NT2/D1 (cell line): ENCODE results near the gene SLCO4A1.

ENCODE experiments used
- YY1 ChIP-seq: IDR thresholded peaks from 2 replicates; pipeline ENCODE4 v1.6.1; 2011; ENCODE audit not compliant: insufficient read length, insufficient read depth
- ZNF274 ChIP-seq: IDR thresholded peaks from 2 replicates; pipeline ENCODE4 v1.6.1; 2011; ENCODE audit warnings: mild to moderate bottlenecking, low read depth, low read length

- no peak for TF ChIP-seq ZNF274
- no peak for TF ChIP-seq YY1
These were observed 66.6 kb downstream of the SLCO4A1 start, which contains the start of gene NTSR1 for GRCh38 chr20:62708591-62709536.
